Ureter (tissue), 1 donor: ENCODE results near the gene GSPT1. TPM values are rescaled to one million over a fixed set of nuclear protein-coding genes. Genes with fewer than 3 reads are reported as not detected.
"Not testable (repeated sequence)": the region's sequence is repeated elsewhere in the genome, so short reads cannot be mapped to it uniquely, and the experiment has no call there.

Source experiments
- DNase-seq: peaks from one replicate; pipeline ENCODE4 v3.0.0-alpha.2; 2020; ENCODE audit warnings: low spot score
- total RNA-seq: library from RNA; stranded (reverse); gene quantifications from one replicate; pipeline ENCODE4 v1.2.4, GENCODE V29; 2023
- donor health status: DM: yes; HTN: yes; CAD: no.

Gene GSPT1
- 134 TPM for total RNA-seq

GRCh38 chr16:11915644-11916523, at the start of gene GSPT1:
Gene GSPT1, minus strand, starts transcription at chr16:11915956. Its CDS starts 236 bp downstream, at chr16:11915720.
- peak; percentile 99 for DNase-seq

GRCh38 chr16:11964761-11965551, 49.2 kb upstream of the GSPT1 start, which contains the start of gene TNFRSF17:
Gene TNFRSF17, plus strand, starts transcription at chr16:11965210. Its CDS starts 115 bp downstream, at chr16:11965325.
- no peak for DNase-seq

- DNase-seq = no peak
These were observed 48.0 kb upstream of the GSPT1 start for GRCh38 chr16:11963706-11964105.

GRCh38 chr16:11962978-11963377, 47.2 kb upstream of the GSPT1 start:
- not testable (repeated sequence) for DNase-seq

- not testable (repeated sequence) for DNase-seq
These were observed 46.7 kb upstream of the GSPT1 start for GRCh38 chr16:11962457-11962856.

- no peak for DNase-seq
These were observed 42.0 kb upstream of the GSPT1 start for GRCh38 chr16:11957591-11958395.

- no peak for DNase-seq
These were observed 40.8 kb upstream of the GSPT1 start for GRCh38 chr16:11956558-11956957.

GRCh38 chr16:11955713-11956123, 40.0 kb upstream of the GSPT1 start:
- DNase-seq = no peak

- not testable (repeated sequence) for DNase-seq
These were observed 37.8 kb upstream of the GSPT1 start for GRCh38 chr16:11953576-11953975.

- no peak for DNase-seq
These were observed 34.6 kb upstream of the GSPT1 start for GRCh38 chr16:11950388-11950787.

GRCh38 chr16:11949527-11949926, 33.8 kb upstream of the GSPT1 start:
- no peak for DNase-seq

- no peak for DNase-seq
These were observed 33.1 kb upstream of the GSPT1 start for GRCh38 chr16:11948819-11949218.

- no peak for DNase-seq
These were observed 30.7 kb upstream of the GSPT1 start for GRCh38 chr16:11946433-11946832.

GRCh38 chr16:11941945-11942344, 26.2 kb upstream of the GSPT1 start, which contains the start of gene NPIPB2:
Gene NPIPB2, minus strand, starts transcription at chr16:11942045. Its CDS starts 0 bp downstream, at chr16:11942045.
- DNase-seq = not testable (repeated sequence)

GRCh38 chr16:11927350-11927749, 11.6 kb upstream of the GSPT1 start:
- DNase-seq = not testable (repeated sequence)

GRCh38 chr16:11924046-11924445, 8.3 kb upstream of the GSPT1 start:
- not testable (repeated sequence) for DNase-seq

- peak; percentile 58 for DNase-seq
These were observed 949 bp upstream of the GSPT1 start for GRCh38 chr16:11916524-11917285.

GRCh38 chr16:11915114-11915643, 577 bp downstream of the GSPT1 start:
- no peak for DNase-seq

- DNase-seq = no peak
These were observed 1.3 kb downstream of the GSPT1 start for GRCh38 chr16:11914210-11915113.
